WERI-Rb-1 (cell line): ENCODE data around the gene IL22RA2.

Source experiments
- DNase-seq: peaks from one replicate; pipeline ENCODE4 v3.0.0-alpha.2; 2020
- H3K27ac ChIP-seq: fragments of 250-450 bp; sonication (Bioruptor Pico); 2 replicates; pipeline ENCODE4 v1.5.1; 2020; ENCODE audit warnings: mild to moderate bottlenecking, moderate library complexity
- H3K27me3 ChIP-seq: fragments of 250-450 bp; sonication (Bioruptor Pico); 2 replicates; pipeline ENCODE4 v1.5.1; 2021; ENCODE audit warnings: mild to moderate bottlenecking, low read depth, moderate library complexity; ENCODE audit not compliant: insufficient read depth, severe bottlenecking
- H3K36me3 ChIP-seq: fragments of 250-450 bp; sonication (Bioruptor Pico); 2 replicates; pipeline ENCODE4 v1.5.1; 2020; ENCODE audit warnings: mild to moderate bottlenecking, moderate library complexity
- H3K4me3 ChIP-seq: 2 replicates; pipeline ENCODE4 v1.5.1; 2011; ENCODE audit warnings: low read depth, mild to moderate bottlenecking, control low read depth, low read length
- H3K9me3 ChIP-seq: fragments of 250-450 bp; sonication (Bioruptor Pico); 2 replicates; pipeline ENCODE4 v1.5.1; 2021; ENCODE audit warnings: mild to moderate bottlenecking, moderate library complexity; ENCODE audit not compliant: severe bottlenecking
- CTCF ChIP-seq: IDR thresholded peaks from 2 replicates; pipeline ENCODE4 v1.5.1; 2011; ENCODE audit warnings: low read depth, mild to moderate bottlenecking, control low read depth, inconsistent platforms, low read length

IL22RA2 gene

DNA sequence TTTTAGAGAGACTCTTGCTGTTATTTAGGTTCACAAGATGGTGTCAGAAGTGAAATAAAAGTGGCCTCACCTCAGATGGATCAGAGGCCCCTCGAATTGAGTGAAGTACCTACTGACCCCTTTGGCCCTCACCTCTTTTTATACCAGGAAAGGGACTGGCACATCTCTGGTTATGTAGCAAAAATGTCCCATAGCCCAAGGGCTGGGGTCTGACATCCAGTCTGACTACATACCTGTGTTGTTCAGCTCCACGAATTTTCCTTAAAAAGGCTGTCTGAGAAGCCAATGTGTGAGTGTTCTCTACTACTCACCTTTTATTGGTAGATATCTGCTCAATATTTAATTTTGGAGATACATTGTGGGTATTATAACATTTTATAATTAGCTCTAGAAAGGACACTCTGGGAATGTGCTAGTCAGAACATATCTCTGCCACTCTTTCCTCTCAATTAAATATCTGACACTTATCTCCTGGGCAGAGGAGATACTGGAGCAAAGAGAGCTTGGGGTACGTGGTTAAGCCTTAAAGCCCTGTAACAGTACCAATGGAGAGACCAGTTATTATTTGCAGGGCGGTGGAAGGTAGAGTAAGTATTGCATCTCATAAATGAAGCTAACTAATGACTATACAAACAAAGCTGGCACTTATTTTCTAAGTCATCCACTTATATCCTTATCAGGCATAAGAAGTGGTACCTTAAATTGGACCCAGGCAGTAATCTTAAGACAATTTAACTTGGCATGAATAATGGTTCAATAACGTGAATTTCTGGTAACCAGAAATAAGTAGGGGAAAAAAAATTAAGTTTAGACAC lies 20.0 kb upstream of the IL22RA2 start:
- H3K27ac ChIP-seq: no peak overlapping the region
- H3K27me3 ChIP-seq: no peaks in the 10 kb centered on the region
- peaks cover 12% of the 10 kb centered on the region for H3K36me3 ChIP-seq
- no peak for DNase-seq
- no peak for TF ChIP-seq CTCF
- no peak overlapping the region for H3K4me3 ChIP-seq
- H3K9me3 ChIP-seq: peaks cover 5% of the 10 kb centered on the region

DNA sequence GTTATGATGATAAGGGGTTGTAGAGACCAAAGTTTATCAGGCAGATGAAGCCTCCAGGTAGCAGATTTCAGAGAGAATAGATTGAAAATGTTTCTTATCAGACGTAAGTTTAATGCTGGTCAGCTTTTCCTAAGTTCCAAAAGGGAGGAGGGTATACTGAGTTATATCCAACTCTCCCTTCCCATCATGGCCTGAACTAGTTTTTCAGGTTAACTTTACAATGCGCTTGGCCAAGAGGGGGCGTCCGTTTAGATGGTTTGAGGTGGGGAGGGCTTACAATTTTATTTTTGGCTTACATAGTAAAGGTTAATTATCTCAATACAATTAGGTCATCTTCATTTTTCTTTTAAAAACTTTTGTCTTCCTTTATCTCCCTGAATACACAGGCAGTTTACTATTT lies 19.4 kb upstream of the IL22RA2 start:
- no peak for DNase-seq
- Histone ChIP-seq H3K27ac (no peak overlapping the region), H3K4me3 (no peak overlapping the region), H3K27me3 (no peaks in the 10 kb centered on the region), H3K36me3 (peaks cover 6% of the 10 kb centered on the region), H3K9me3 (peaks cover 11% of the 10 kb centered on the region)
- TF ChIP-seq CTCF: no peak

GRCh38 chr6:137191670-137192069 lies 18.2 kb upstream of the IL22RA2 start:
- H3K36me3 ChIP-seq: no peaks in the 10 kb centered on the region
- peaks cover 15% of the 10 kb centered on the region for H3K9me3 ChIP-seq
- DNase-seq: no peak
- no peaks in the 10 kb centered on the region for H3K27me3 ChIP-seq
- no peak for TF ChIP-seq CTCF
- no peak overlapping the region for H3K27ac ChIP-seq
- H3K4me3 ChIP-seq: no peak overlapping the region

GRCh38 chr6:137191236-137191635 lies 17.8 kb upstream of the IL22RA2 start:
- H3K9me3 ChIP-seq: peaks cover 15% of the 10 kb centered on the region
- no peak for TF ChIP-seq CTCF
- no peak overlapping the region for H3K4me3 ChIP-seq
- no peaks in the 10 kb centered on the region for H3K36me3 ChIP-seq
- H3K27me3 ChIP-seq: no peaks in the 10 kb centered on the region
- no peak for DNase-seq
- no peak overlapping the region for H3K27ac ChIP-seq

- H3K4me3 ChIP-seq: no peak overlapping the region
- no peak for TF ChIP-seq CTCF
- H3K9me3 ChIP-seq: peaks cover 17% of the 10 kb centered on the region
- no peak overlapping the region for H3K27ac ChIP-seq
- no peaks in the 10 kb centered on the region for H3K36me3 ChIP-seq
- DNase-seq: no peak
- no peaks in the 10 kb centered on the region for H3K27me3 ChIP-seq
These were observed 17.2 kb upstream of the IL22RA2 start for GRCh38 chr6:137190583-137191094.
